K562 (cell line): ENCODE measurements around the gene FHL5. TPM values are rescaled to one million over a fixed set of nuclear protein-coding genes. Genes with fewer than 3 reads are reported as not detected.

Experiments used
- ILK ChIP-seq: fragments of 450-650 bp; IDR thresholded peaks from 2 replicates; pipeline ENCODE4 v1.6.1; 2016; ENCODE audit warnings: missing genetic modification characterization, low read depth, mild to moderate bottlenecking, missing compliant biosample characterization, moderate library complexity, borderline replicate concordance
- KLF13 ChIP-seq: fragments of 450-650 bp; IDR thresholded peaks from 2 replicates; pipeline ENCODE4 v1.6.1; 2016; ENCODE audit warnings: missing genetic modification characterization, low read depth, mild to moderate bottlenecking, missing compliant biosample characterization, moderate library complexity, borderline replicate concordance
- RFX7 ChIP-seq: fragments of 250-450 bp; sonication (Bioruptor Pico); IDR thresholded peaks from 2 replicates; pipeline ENCODE4 v1.5.1; 2021; ENCODE audit warnings: mild to moderate bottlenecking
- RREB1 ChIP-seq: fragments of 250-450 bp; sonication (Bioruptor Pico); IDR thresholded peaks from 2 replicates; pipeline ENCODE4 v1.4.0; 2020
- SNAPC5 ChIP-seq: fragments of 250-450 bp; sonication (Bioruptor Pico); IDR thresholded peaks from 2 replicates; pipeline ENCODE4 v1.8.0; 2021; ENCODE audit warnings: moderate library complexity, mild to moderate bottlenecking, inconsistent platforms
- TFAP4 ChIP-seq: sonication (generic); formaldehyde crosslinking; IDR thresholded peaks from 2 replicates; pipeline ENCODE4 v1.8.0; 2022; ENCODE audit warnings: missing genetic modification reagents, mild to moderate bottlenecking, moderate library complexity, borderline replicate concordance
- ZNF586 ChIP-seq: fragments of 450-650 bp; formaldehyde crosslinking; conservative IDR thresholded peaks from 2 replicates; pipeline ENCODE4 v1.4.0; 2020; ENCODE audit warnings: mild to moderate bottlenecking, moderate library complexity
- ZNF592 ChIP-seq: fragments of 450-650 bp; IDR thresholded peaks from 2 replicates; pipeline ENCODE4 v1.6.1; 2017; ENCODE audit warnings: antibody characterized with exemption, mild to moderate bottlenecking
- ZNF609 ChIP-seq: sonication (generic); formaldehyde crosslinking; IDR thresholded peaks from 2 replicates; pipeline ENCODE4 v1.8.1; 2023; ENCODE audit warnings: missing genetic modification reagents, mild to moderate bottlenecking, borderline replicate concordance
- polyA plus RNA-seq, 8 experiments: library from polyadenylated mRNA; depleted of rRNA in 4 of 8; stranded (reverse) in 5 of 8; unstranded in 3 of 8; fragments of >200 nt; fragmentation: Nextera tagmentation in 2 of 8; fragmentation: Illumina TruSeq in 1 of 8; extraction: Ambion mirVana in 2 of 8; extraction: Trizol in 1 of 8; gene quantifications; 2 replicates each; pipeline versions ENCODE4 v1.2.1 to v1.2.3, GENCODE V29; 2011 to 2014; ENCODE audit warnings: inconsistent platforms in 1 of 8, missing spikeins in 1 of 8
- total RNA-seq, 7 experiments: library from RNA; depleted of rRNA in 6 of 7; stranded (reverse); fragments of >200 nt in 6 of 7; fragmentation: Illumina TruSeq in 2 of 7; extraction: Trizol in 2 of 7; gene quantifications; 2 replicates each; pipeline versions ENCODE4 v1.2.1 to v1.2.3, GENCODE V29; 2011 to 2021; ENCODE audit warnings: low replicate concordance in 1 of 7

FHL5 gene
- total and polyA plus RNA-seq, 9 of the 15 experiments (the other 6 are each of a cell fraction or from before 2014, with no cell fraction given) = not detected

- no peak for TF ChIP-seq ZNF592
- no peak for TF ChIP-seq ZNF609 (CRISPR knock-in tag)
- no peak for TF ChIP-seq ILK
- TF ChIP-seq RREB1 (CRISPR knock-in tag) = no peak
- no peak for TF ChIP-seq KLF13 (tag)
- no peak for TF ChIP-seq ZNF586 (CRISPR knock-in tag)
- peak; percentile 81; the same call in 1 of the 2 replicates for TF ChIP-seq TFAP4 (CRISPR knock-in tag)
- no peak for TF ChIP-seq SNAPC5 (CRISPR knock-in tag)
- no peak for TF ChIP-seq RFX7 (CRISPR knock-in tag)
These were observed 41.1 kb upstream of the FHL5 start, which contains the start of gene UFL1 (continued) for GRCh38 chr6:96521644-96522464.
